Panc1 (cell line): ENCODE data around the gene DPY19L1. TPM values are rescaled to one million over a fixed set of nuclear protein-coding genes. Genes with fewer than 3 reads are reported as not detected.
"Not testable (repeated sequence)": the region's sequence is repeated elsewhere in the genome, so short reads cannot be mapped to it uniquely, and the experiment has no call there.

ENCODE experiments used
- ATAC-seq: fragments of 200-7000 bp; cut with Tn5 transposase; 2 replicates; pipeline ENCODE4 v1.9.1; 2020; ENCODE audit warnings: mild to moderate bottlenecking, moderate library complexity
- BruUV-seq: library from RNA; stranded (reverse); fragments of 400-500 nt; replicated peaks from 2 replicates; lab custom pipeline; 2021; lab: Mats Ljungman, UMichigan
- CTCF ChIA-PET: fragments of 300-600 bp; sonication (Branson Sonifier 250); formaldehyde crosslinking; loops from one replicate; lab custom pipeline; 2022; ENCODE audit warnings: antibody characterized with exemption; lab: Charles Lee
- POLR2A ChIA-PET: fragments of 300-600 bp; sonication (Branson Sonifier 250); formaldehyde crosslinking; loops from one replicate; lab custom pipeline; 2022; ENCODE audit warnings: antibody characterized with exemption; lab: Charles Lee
- DNase-seq: peaks from one replicate; pipeline ENCODE4 v3.0.0-alpha.2; 2010; ENCODE audit warnings: low read depth, low spot score
- H3K27ac ChIP-seq: 2 replicates; pipeline ENCODE4 v1.5.1; 2011; ENCODE audit warnings: mild to moderate bottlenecking, low read length, inconsistent platforms
- H3K27me3 ChIP-seq: fragments of 200-500 bp; sonication (Bioruptor generic); 2 replicates; pipeline ENCODE4 v1.6.0; 2014; ENCODE audit warnings: low read length, inconsistent platforms; ENCODE audit not compliant: control insufficient read depth, insufficient read depth
- H3K36me3 ChIP-seq: fragments of 200-500 bp; sonication (Bioruptor generic); 2 replicates; pipeline ENCODE4 v1.5.1; 2014; ENCODE audit warnings: inconsistent platforms, mild to moderate bottlenecking, low read length, moderate library complexity; ENCODE audit not compliant: control insufficient read depth, insufficient read depth
- H3K4me1 ChIP-seq: 2 replicates; pipeline ENCODE4 v1.5.1; 2011; ENCODE audit warnings: inconsistent platforms, mild to moderate bottlenecking, low read length, moderate library complexity; ENCODE audit not compliant: control insufficient read depth, insufficient read depth
- H3K4me3 ChIP-seq, 2 experiments: 2 replicates each; pipeline ENCODE4 v1.5.1; 2011 to 2012; ENCODE audit warnings: low read depth in 2 of 2, low read length in 2 of 2, mild to moderate bottlenecking in 2 of 2, inconsistent platforms in 1 of 2, moderate library complexity in 1 of 2
- H3K9me3 ChIP-seq: fragments of 200-500 bp; sonication (Bioruptor generic); 2 replicates; pipeline ENCODE4 v1.5.1; 2014; ENCODE audit warnings: low read depth, mild to moderate bottlenecking, inconsistent platforms, low read length, moderate library complexity; ENCODE audit not compliant: control insufficient read depth, insufficient read depth
- POLR2AphosphoS5 ChIP-seq: IDR thresholded peaks from 2 replicates; pipeline ENCODE4 v1.6.1; 2012; ENCODE audit warnings: mild to moderate bottlenecking, low read depth, low read length, moderate library complexity
- SIN3A ChIP-seq: IDR thresholded peaks from 2 replicates; pipeline ENCODE4 v1.6.1; 2012; ENCODE audit warnings: low read depth, mild to moderate bottlenecking, low read length, moderate library complexity, borderline replicate concordance; ENCODE audit not compliant: insufficient read depth
- TCF7L2 ChIP-seq: IDR thresholded peaks from 2 replicates; pipeline ENCODE4 v1.6.1; 2011; ENCODE audit warnings: mild to moderate bottlenecking, low read depth, low read length, inconsistent platforms
- in situ Hi-C: cut with HindIII; loops from 2 replicates; pipeline ENCODE4 v1.10.0; 2016; ENCODE audit warnings: low sequenced_read_pairs, low pct_unique_long_range_greater_than_20kb
- intact Hi-C: fragments of 100-400 bp; cut with micrococcal nuclease; formaldehyde crosslinking; loops from one replicate; pipeline ENCODE4 v1.10.0; 2022; ENCODE audit not compliant: unreplicated experiment
- total RNA-seq: library from RNA; stranded (reverse); gene quantifications from one replicate; pipeline ENCODE4 v1.2.1, GENCODE V29; 2021; ENCODE audit not compliant: unreplicated experiment
- TF ChIP-seq, protein P1 (sequence below), 2 experiments: IDR thresholded peaks; 2 replicates each; pipeline ENCODE4 v1.6.1; 2011 to 2012; ENCODE audit warnings: low read depth in 2 of 2, control low read depth in 1 of 2, low read length in 1 of 2, mild to moderate bottlenecking in 1 of 2, moderate library complexity in 1 of 2; ENCODE audit not compliant: insufficient read depth in 1 of 2
- TF ChIP-seq, protein P2 (sequence below): fragments of 450-650 bp; IDR thresholded peaks from 2 replicates; pipeline ENCODE4 v1.5.1; 2017; ENCODE audit warnings: mild to moderate bottlenecking

DPY19L1 gene
- total RNA-seq, 1 experiment from 2014 or later, result 103 TPM

DNA sequence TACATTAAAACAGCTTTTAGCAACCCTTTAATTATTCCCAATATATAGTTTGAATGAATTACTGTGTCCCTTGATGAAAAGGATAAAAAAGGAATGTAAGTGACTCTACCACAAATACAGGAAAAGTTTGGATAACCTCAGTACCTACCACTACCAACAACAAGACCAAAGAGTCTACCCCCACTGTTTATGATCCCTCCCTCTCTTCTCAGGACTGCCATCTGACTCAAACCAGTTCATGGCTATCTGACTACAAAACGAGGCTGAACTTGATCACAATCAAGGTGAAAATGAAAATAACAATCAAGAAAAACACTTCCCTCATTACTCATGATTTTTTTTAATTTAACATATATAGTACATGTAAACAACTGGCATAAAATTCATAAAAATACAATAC is 108.7 kb downstream of the DPY19L1 start:
- ChIA-PET CTCF (interaction anchor here (1.1 to 1.5 kb wide), 2 partner anchors 10 to 105 kb away, joined by 3 to 5 read pairs; no protein-coding TSS in a partner anchor), POLR2A (no interaction called here)
- intact Hi-C loops (loop anchor here (10.0 kb wide), 1 partner anchor 164 kb away; no protein-coding TSS in a partner anchor), in situ Hi-C loops (no loop called here)
- Histone ChIP-seq H3K27ac (no peak overlapping the region), H3K27me3 (no peaks in the 10 kb centered on the region), H3K36me3 (peaks cover 8% of the 10 kb centered on the region; the same call in 1 of the 2 replicates), H3K9me3 (no peaks in the 10 kb centered on the region), H3K4me1 (no peaks in the 10 kb centered on the region), H3K4me3 (no peak overlapping the region)
- no peak for ATAC-seq
- BruUV-seq, result no TSS peak
- TF ChIP-seq, protein P1, sequence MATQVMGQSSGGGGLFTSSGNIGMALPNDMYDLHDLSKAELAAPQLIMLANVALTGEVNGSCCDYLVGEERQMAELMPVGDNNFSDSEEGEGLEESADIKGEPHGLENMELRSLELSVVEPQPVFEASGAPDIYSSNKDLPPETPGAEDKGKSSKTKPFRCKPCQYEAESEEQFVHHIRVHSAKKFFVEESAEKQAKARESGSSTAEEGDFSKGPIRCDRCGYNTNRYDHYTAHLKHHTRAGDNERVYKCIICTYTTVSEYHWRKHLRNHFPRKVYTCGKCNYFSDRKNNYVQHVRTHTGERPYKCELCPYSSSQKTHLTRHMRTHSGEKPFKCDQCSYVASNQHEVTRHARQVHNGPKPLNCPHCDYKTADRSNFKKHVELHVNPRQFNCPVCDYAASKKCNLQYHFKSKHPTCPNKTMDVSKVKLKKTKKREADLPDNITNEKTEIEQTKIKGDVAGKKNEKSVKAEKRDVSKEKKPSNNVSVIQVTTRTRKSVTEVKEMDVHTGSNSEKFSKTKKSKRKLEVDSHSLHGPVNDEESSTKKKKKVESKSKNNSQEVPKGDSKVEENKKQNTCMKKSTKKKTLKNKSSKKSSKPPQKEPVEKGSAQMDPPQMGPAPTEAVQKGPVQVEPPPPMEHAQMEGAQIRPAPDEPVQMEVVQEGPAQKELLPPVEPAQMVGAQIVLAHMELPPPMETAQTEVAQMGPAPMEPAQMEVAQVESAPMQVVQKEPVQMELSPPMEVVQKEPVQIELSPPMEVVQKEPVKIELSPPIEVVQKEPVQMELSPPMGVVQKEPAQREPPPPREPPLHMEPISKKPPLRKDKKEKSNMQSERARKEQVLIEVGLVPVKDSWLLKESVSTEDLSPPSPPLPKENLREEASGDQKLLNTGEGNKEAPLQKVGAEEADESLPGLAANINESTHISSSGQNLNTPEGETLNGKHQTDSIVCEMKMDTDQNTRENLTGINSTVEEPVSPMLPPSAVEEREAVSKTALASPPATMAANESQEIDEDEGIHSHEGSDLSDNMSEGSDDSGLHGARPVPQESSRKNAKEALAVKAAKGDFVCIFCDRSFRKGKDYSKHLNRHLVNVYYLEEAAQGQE (IDR thresholded peaks at IDR 0.05; ENCODE audit: insufficient read depth in 1 of 2, low read depth in 2 of 2, low read length in 1 of 2), result no peak
- TF ChIP-seq SIN3A (no peak), POLR2AphosphoS5 (no peak), TCF7L2 (no peak)
- TF ChIP-seq, protein P2, sequence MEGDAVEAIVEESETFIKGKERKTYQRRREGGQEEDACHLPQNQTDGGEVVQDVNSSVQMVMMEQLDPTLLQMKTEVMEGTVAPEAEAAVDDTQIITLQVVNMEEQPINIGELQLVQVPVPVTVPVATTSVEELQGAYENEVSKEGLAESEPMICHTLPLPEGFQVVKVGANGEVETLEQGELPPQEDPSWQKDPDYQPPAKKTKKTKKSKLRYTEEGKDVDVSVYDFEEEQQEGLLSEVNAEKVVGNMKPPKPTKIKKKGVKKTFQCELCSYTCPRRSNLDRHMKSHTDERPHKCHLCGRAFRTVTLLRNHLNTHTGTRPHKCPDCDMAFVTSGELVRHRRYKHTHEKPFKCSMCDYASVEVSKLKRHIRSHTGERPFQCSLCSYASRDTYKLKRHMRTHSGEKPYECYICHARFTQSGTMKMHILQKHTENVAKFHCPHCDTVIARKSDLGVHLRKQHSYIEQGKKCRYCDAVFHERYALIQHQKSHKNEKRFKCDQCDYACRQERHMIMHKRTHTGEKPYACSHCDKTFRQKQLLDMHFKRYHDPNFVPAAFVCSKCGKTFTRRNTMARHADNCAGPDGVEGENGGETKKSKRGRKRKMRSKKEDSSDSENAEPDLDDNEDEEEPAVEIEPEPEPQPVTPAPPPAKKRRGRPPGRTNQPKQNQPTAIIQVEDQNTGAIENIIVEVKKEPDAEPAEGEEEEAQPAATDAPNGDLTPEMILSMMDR, result no peak
- DNase-seq, result no peak

DNA sequence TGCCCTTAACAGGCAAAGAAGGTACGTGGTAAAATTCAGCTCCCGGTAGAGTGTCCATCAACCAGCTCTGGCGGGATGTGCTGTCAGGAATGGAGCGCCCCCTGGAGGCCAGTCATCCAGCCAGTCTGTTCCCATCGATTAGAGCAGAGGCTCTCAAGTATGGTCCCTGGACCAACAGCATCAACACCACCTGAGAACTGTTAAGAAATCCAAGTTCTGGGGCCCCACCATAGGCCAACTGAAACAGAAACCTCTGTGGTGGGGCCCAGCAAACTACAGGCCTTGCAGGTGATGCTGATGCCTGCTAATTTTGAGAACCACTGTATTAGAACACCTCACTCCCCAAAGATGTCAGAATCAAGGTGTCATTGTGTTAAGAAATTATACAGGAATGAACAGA is 109.2 kb downstream of the DPY19L1 start:
- in situ Hi-C loops (no loop called here), intact Hi-C loops (loop anchor here (10.0 kb wide), 1 partner anchor 163 kb away; no protein-coding TSS in a partner anchor)
- TF ChIP-seq TCF7L2, result no peak
- TF ChIP-seq, protein P2, result peak; percentile 92
- POLR2A ChIA-PET, result no interaction called here
- Histone ChIP-seq H3K4me3 (no peak overlapping the region), H3K4me1 (no peaks in the 10 kb centered on the region), H3K36me3 (peaks cover 8% of the 10 kb centered on the region; the same call in 1 of the 2 replicates), H3K27me3 (no peaks in the 10 kb centered on the region), H3K27ac (no peak overlapping the region), H3K9me3 (no peaks in the 10 kb centered on the region)
- CTCF ChIA-PET, result interaction anchor here (0.6 to 1.5 kb wide), 4 partner anchors 11 to 434 kb away, joined by 3 to 5 read pairs (median 4); no protein-coding TSS in a partner anchor
- ATAC-seq, result peak; percentile 93
- peak; percentile 10 for DNase-seq
- BruUV-seq, result no TSS peak

DNA sequence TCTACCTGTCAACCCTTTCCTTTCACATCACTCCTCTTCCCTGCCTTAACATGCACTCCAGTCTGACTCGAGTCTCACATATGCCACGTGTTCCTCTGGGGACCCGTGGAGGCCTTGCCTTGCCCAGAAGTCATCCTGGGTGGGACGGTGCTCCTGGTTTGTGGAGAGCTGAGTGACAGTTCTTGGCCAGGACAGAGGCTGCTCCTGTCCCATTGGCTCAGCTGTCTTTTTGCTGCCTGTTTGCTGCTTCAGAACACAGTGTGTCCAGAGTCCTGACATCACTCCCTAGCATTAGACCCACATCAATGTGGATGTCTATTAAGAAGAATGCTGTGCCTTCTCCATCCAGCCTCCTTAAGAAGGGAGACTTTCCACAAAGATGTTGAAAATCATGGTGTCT is 116.8 kb downstream of the DPY19L1 start:
- H3K9me3 ChIP-seq, in situ Hi-C loops, H3K27me3 ChIP-seq, BruUV-seq, DNase-seq, H3K36me3 ChIP-seq, POLR2A ChIA-PET, H3K4me1 ChIP-seq, H3K27ac ChIP-seq, CTCF ChIA-PET, H3K4me3 ChIP-seq: not testable (repeated sequence)
- ATAC-seq, result 0 out of 2 replicates have a peak, but pooled peaks have one; percentile 26
- intact Hi-C loops, result loop anchor here (10.0 kb wide), 1 partner anchor 156 kb away; no protein-coding TSS in a partner anchor

DNA sequence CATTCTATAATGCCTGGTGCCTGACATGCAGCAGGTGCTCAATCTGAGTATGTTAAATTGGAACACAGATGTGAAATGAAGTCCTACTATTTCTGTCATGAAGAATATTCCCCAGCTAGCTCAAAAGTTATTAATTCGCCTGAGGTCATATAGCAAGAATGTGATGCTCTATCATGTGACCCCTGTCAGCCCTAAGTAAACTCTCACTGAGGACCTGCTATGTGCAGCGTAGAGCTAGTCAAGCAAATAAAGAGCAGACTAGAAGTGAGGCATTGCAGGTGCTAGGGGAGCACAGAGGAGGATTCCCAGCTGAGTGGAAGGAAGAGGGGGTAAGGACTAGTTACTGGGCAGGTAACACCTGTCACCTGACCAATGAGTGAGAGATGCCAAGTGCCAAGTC is 118.2 kb downstream of the DPY19L1 start:
- H3K27ac ChIP-seq, H3K4me1 ChIP-seq, intact Hi-C loops, H3K36me3 ChIP-seq, CTCF ChIA-PET, H3K4me3 ChIP-seq, BruUV-seq, H3K9me3 ChIP-seq, H3K27me3 ChIP-seq, DNase-seq, in situ Hi-C loops, POLR2A ChIA-PET: not testable (repeated sequence)
- peak; percentile 56; the same call in 1 of the 2 replicates for ATAC-seq
